ENCODE measurements around the gene HESX1.

- no peak for TF ChIP-seq EZH2phosphoT487 (IDR thresholded peaks at IDR 0.05; ENCODE audit: insufficient read depth, low read depth)
- TF ChIP-seq EZH2 (IDR thresholded peaks at IDR 0.05; ENCODE audit: insufficient read depth, poor library complexity, severe bottlenecking): no peak
Observed at GRCh38 chr3:57154470-57155309, 45.1 kb downstream of the HESX1 start.

Data from GM23248 (cell line).